ENCODE results near the gene ERH.
"Not testable (repeated sequence)": the region's sequence is repeated elsewhere in the genome, so short reads cannot be mapped to it uniquely, and the experiment has no call there.

ERH gene

GRCh38 chr14:69398053-69398817 is at the start of gene ERH, which contains the start of gene SLC39A9:
Gene ERH, minus strand, starts transcription at chr14:69398299. Its CDS starts 66 bp downstream, at chr14:69398233.
Gene SLC39A9, plus strand, starts transcription at chr14:69398692. Its CDS starts 678 bp downstream, at chr14:69399370.
- FAIRE-seq (peak; percentile 96), DNase-seq (ENCODE audit: insufficient read length, low spot score) (peak; percentile 70)

GRCh38 chr14:69443296-69443805 is 45.3 kb upstream of the ERH start:
- FAIRE-seq: no peak
- DNase-seq (ENCODE audit: insufficient read length, low spot score): no peak

GRCh38 chr14:69441948-69442347 is 43.8 kb upstream of the ERH start:
- peak; percentile 96 for FAIRE-seq
- DNase-seq (ENCODE audit: insufficient read length, low spot score): no peak

DNA sequence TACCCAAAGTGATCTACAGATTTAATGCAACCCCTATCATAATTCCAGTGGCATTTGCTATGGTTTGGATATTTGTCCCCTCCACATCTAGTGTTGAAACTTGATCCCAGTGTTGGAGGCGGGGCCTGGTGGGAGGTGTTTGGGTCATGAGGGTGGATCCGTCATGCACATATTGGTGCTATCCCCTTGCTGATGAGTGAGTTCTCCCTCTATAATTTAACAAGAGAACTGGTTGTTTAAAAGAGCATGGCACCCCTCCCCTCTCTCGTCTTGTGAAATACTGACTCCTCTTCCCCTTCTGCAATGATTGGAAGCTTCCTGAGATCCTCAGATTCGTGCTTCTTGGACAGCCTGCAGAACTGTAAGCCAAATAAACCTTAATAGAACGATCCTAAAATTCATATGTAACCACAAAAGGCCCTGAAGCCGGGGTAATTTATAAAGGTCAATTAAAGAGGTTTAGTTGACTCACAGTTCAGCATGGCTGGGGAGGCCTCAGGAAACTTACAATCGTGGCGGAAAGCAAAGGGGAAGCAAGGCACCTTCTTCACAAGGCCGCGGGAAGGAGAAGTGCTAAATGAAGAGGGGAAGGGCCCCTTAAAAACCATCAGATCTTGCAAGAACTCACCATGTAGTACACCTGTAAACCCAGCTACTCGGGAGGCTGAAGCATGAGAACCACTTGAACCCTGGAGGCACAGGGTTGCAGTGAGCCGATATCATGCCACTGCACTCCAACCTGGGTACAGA is 41.6 kb upstream of the ERH start:
- no peak for DNase-seq (ENCODE audit: insufficient read length, low spot score)
- FAIRE-seq: peak; percentile 42

- FAIRE-seq (no peak), DNase-seq (ENCODE audit: insufficient read length, low spot score) (no peak)
Measured at GRCh38 chr14:69432364-69432763, 34.3 kb upstream of the ERH start.

- FAIRE-seq (peak; percentile 26), DNase-seq (ENCODE audit: insufficient read length, low spot score) (no peak)
Measured at GRCh38 chr14:69430306-69430939, 32.3 kb upstream of the ERH start.

DNA sequence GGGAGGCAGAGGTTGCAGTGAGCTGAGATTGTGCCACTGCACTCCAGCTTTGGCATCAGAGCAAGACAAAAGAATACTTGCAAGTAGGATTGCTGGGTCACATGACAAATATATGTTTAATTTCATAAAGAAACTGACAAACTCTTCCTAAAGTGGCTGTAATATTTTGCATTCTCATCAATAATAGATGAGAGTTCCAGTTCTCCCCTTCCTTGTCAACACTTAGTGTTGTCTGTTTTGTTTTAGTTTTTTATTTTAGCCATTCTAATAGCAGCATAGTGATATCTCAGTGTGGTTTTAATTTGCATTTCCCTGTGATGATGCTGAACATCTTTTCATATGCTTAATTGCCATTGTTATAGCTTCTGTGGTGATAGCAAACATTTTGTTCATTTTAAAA is 31.5 kb upstream of the ERH start:
- DNase-seq (ENCODE audit: insufficient read length, low spot score) (no peak), FAIRE-seq (no peak)

DNA sequence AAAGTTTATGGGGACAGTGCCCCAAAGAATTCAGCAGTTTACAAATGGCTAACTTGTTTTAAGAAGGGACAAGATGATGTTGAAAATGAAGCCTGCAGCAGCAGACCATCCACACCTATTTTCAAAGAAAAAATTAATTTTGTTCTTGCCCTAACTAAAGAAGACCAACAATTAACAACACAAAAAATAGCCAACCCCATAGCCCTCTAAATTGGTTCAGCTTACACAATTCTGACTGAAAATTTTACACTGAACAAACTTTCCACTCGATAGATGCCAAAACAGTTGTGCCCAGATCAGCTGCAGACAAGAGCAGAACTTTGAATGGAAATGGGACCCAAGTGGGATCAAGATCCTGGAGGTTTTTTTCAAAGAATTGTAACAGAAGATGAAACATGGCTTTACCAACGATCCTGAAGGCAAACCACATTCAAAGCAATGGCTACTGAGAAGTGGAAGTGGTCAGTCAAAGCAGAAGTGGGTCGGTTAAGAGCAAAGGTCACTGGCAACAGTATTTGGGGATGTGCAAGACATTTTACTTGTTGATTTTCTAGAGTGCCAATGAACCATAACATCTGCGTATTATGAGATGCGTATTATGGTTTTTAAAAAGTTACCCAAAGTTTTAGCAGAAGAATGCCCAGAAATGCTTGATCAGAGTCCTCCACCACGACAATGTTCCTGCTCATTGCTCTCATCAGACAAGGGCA is 30.3 kb upstream of the ERH start:
- FAIRE-seq (peak; percentile 95), DNase-seq (ENCODE audit: insufficient read length, low spot score) (peak; percentile 28)

- no peak for FAIRE-seq
- DNase-seq (ENCODE audit: insufficient read length, low spot score): no peak
Measured at GRCh38 chr14:69427596-69427995, 29.5 kb upstream of the ERH start.

- FAIRE-seq: no peak
- DNase-seq (ENCODE audit: insufficient read length, low spot score): no peak
Measured at GRCh38 chr14:69424149-69424923, 26.2 kb upstream of the ERH start.

GRCh38 chr14:69423279-69423678 is 25.2 kb upstream of the ERH start:
- no peak for DNase-seq (ENCODE audit: insufficient read length, low spot score)
- FAIRE-seq: no peak

DNA sequence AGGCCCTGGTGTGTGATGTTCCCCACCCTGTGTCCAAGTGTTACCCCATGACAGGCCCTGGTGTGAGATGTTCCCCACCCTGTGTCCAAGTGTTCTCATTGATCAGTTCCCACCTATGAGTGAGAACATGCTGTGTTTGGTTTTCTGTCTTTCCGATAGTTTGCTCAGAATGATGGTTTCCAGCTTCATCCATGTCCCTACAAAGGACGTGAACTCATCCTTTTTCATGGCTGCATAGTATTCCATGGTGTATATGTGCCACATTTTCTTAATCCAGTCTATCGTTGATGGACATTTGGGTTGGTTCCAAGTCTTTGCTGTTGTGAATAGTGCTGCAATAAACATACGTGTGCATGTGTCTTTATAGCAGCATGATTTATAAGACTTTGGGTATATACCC is 18.0 kb upstream of the ERH start:
- DNase-seq (ENCODE audit: insufficient read length, low spot score); FAIRE-seq: not testable (repeated sequence)

DNA sequence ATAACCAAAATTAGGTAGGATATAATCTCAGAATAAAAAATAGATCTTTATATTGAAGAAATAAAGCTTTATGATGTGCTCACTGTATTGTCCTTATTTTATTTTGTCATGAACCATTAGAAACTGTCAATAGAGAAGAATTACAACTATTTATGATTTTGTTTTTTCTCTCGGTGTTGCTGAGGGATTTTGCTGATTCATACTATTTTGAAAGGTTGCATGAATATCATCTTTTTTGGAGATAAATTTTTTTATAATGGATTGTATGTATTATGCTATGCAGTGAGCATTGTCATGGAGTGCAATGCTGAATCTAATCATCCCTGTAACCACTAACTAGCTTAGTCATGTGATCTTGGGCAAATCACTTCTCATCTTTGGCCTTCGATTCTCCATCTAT is 15.4 kb upstream of the ERH start:
- no peak for FAIRE-seq
- no peak for DNase-seq (ENCODE audit: insufficient read length, low spot score)

DNA sequence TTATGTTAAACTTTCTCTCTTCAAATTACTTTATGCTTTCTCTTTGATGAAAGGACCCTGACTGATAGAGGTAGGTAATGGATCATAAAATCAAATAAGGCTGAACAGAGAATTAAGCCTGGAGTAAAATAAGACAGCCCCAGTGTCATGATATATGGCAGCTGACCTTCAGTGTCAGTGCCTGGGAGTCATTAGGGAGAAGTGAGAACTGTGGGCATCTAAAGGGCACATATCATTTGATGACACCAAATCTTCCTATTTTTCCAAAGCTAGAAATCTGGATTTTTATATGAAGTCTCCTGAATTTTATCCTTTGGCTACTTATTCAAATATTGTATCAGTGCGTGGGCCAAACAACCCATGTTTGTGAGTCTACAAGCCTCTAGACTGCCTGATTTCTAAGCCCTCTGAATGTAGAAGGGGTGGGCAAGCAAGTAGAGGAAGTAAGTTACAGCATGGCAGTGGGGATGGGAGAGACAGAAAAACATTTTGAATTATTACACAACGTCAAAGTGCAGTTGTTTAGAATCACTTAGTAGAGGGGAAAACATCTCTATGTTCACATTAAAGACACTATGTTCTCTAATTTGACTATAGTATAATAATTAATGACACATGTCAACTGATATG is 10.3 kb upstream of the ERH start:
- no peak for FAIRE-seq
- DNase-seq (ENCODE audit: insufficient read length, low spot score): no peak

- no peak for DNase-seq (ENCODE audit: insufficient read length, low spot score)
- no peak for FAIRE-seq
Measured at GRCh38 chr14:69405762-69406161, 7.7 kb upstream of the ERH start.

DNA sequence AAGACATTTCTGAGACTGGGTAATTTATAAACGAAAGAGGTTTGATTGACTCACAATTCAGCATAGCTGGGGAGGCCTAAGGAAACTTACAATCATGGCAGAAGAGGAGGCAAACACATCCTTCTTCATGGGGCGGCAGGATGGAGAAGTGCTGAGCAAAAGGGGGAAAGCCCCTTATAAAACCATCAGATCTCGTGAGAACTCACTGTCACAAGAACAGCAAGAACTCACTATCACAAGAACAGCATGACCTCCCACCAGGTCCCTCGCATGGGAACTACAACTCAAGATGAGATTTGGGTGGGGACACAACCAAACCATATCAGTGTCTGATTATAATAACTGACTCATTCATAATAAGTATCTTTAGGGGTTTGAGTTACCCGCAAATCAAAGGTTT is 6.8 kb upstream of the ERH start:
- DNase-seq (ENCODE audit: insufficient read length, low spot score): no peak
- FAIRE-seq: no peak

DNA sequence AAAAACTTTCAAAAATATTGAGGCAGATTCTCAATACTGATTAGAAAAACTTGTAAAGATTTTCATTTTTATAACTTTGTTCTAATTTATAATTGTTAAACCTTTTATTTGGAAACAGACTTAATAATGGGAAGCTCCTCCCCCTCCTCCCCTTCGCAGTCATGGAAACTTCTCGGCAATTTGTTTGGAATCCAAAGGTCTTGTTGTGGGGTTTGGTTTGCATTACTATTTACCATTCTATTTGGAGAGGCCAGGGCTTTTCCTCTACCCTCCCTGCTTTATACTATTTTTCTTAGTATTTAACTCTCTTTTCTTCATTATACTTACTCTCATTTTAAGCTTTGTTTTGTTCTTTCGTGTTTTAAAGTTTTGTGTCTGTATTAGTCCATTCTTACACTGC is 6.4 kb upstream of the ERH start:
- no peak for DNase-seq (ENCODE audit: insufficient read length, low spot score)
- no peak for FAIRE-seq

DNA sequence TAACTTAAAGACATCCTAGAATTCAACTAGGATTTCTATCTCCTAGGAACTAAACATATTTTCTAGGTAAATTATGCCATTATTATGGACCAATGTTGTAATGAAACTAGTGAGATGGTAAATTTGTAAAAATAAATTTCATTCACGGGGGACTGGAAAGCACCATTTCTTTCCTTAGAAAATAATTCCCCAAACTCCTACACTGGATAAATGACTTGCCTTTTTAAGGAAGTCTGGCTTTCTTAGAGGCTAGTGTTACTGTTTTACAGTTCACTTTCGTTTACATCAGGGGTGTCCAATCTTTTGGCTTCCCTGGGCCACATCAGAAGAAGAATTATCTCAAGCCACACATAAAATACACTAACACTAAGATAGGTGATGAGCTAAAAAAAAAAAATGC is 3.7 kb upstream of the ERH start:
- DNase-seq (ENCODE audit: insufficient read length, low spot score) (no peak), FAIRE-seq (no peak)

- FAIRE-seq (no peak), DNase-seq (ENCODE audit: insufficient read length, low spot score) (no peak)
Measured at GRCh38 chr14:69400154-69400553, 2.1 kb upstream of the ERH start.

DNA sequence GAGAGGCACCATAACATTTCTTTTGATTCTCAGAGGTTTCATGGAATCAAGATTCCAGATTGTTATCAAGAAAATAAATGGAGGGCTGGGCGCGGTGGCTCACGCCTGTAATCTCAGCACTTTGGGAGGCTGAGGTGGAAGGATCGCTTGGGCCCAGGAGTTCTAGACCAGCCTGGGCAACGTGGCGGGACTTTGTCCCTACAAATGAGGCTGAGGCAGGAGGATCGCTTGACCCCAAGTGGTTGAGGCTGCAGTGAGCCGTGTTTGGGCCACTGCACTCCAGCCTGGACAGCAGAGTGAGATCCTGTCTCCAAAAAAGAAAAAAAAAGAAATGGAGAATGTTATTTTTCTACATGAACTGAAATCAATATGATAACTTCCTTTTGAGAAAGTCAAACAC is 1.7 kb upstream of the ERH start:
- no peak for DNase-seq (ENCODE audit: insufficient read length, low spot score)
- no peak for FAIRE-seq

Data from GM19239 (cell line).